Liver (tissue), 9 donors: ENCODE results near the gene UBE4A. TPM values are rescaled to one million over a fixed set of nuclear protein-coding genes. Genes with fewer than 3 reads are reported as not detected.

Experiments used
- DNase-seq: peaks from one replicate; pipeline ENCODE4 v3.0.0-alpha.2; 2017; ENCODE audit warnings: low spot score
- H3K27ac ChIP-seq, 2 donors: one replicate each; pipeline ENCODE4 v1.7.0; 2013; ENCODE audit warnings: inconsistent platforms in 2 of 2, low read length in 2 of 2, control low read depth in 1 of 2, low read depth in 1 of 2, mild to moderate bottlenecking in 1 of 2
- H3K27me3 ChIP-seq, 4 donors: one replicate each; pipeline versions ENCODE4 v1.6.1 to v1.7.0; 2013; ENCODE audit warnings: low read length in 3 of 4, inconsistent platforms in 1 of 4, mild to moderate bottlenecking in 1 of 4, moderate library complexity in 1 of 4; ENCODE audit not compliant: control insufficient read depth in 4 of 4, insufficient read depth in 4 of 4
- H3K36me3 ChIP-seq, 4 donors: one replicate each; pipeline versions ENCODE4 v1.6.1 to v1.7.0; 2013; ENCODE audit warnings: low read length in 3 of 4, mild to moderate bottlenecking in 3 of 4, low read depth in 1 of 4, moderate library complexity in 1 of 4; ENCODE audit not compliant: control insufficient read depth in 4 of 4, insufficient read depth in 3 of 4
- H3K4me1 ChIP-seq, 4 donors: one replicate each; pipeline versions ENCODE4 v1.6.1 to v1.7.0; 2013; ENCODE audit warnings: low read length in 3 of 4, mild to moderate bottlenecking in 3 of 4, moderate library complexity in 1 of 4; ENCODE audit not compliant: control insufficient read depth in 4 of 4, insufficient read depth in 4 of 4
- H3K4me3 ChIP-seq, 3 donors: one replicate each; pipeline versions ENCODE4 v1.6.1 to v1.7.0; 2013; ENCODE audit warnings: low read length in 3 of 3, control low read depth in 1 of 3, low read depth in 1 of 3, mild to moderate bottlenecking in 1 of 3
- H3K9ac ChIP-seq, 2 donors: one replicate each; pipeline ENCODE4 v1.7.0; 2013; ENCODE audit warnings: low read length in 2 of 2, mild to moderate bottlenecking in 2 of 2, moderate library complexity in 2 of 2, control low read depth in 1 of 2, low read depth in 1 of 2
- H3K9me3 ChIP-seq, 4 donors: one replicate each; pipeline versions ENCODE4 v1.6.1 to v1.7.0; 2013; ENCODE audit warnings: low read length in 3 of 4; ENCODE audit not compliant: control insufficient read depth in 4 of 4
- EGR1 ChIP-seq, 2 donors: IDR thresholded peaks; 2 replicates each; pipeline ENCODE4 v1.6.1; 2016 to 2018; ENCODE audit warnings: antibody characterized with exemption in 2 of 2, low read depth in 2 of 2
- FOXA1 ChIP-seq: IDR thresholded peaks from 2 replicates; pipeline ENCODE4 v1.6.1; 2016; ENCODE audit warnings: antibody characterized with exemption
- FOXA2 ChIP-seq: IDR thresholded peaks from 2 replicates; pipeline ENCODE4 v1.6.1; 2016; ENCODE audit warnings: antibody characterized with exemption
- GABPA ChIP-seq, 2 donors: IDR thresholded peaks in 1 of 2; conservative IDR thresholded peaks in 1 of 2; 2 replicates each; pipeline ENCODE4 v1.6.1; 2016; ENCODE audit warnings: antibody characterized with exemption in 2 of 2, mild to moderate bottlenecking in 1 of 2, moderate library complexity in 1 of 2
- HNF4A ChIP-seq, 2 donors: conservative IDR thresholded peaks; 2 replicates each; pipeline ENCODE4 v1.6.1; 2016; ENCODE audit warnings: antibody characterized with exemption in 2 of 2, mild to moderate bottlenecking in 2 of 2
- HNF4G ChIP-seq: IDR thresholded peaks from 2 replicates; pipeline ENCODE4 v1.6.1; 2016; ENCODE audit warnings: antibody characterized with exemption
- JUND ChIP-seq, 2 donors: IDR thresholded peaks; 2 replicates each; pipeline ENCODE4 v1.6.1; 2016; ENCODE audit warnings: antibody characterized with exemption in 2 of 2
- NR2F2 ChIP-seq: IDR thresholded peaks from 2 replicates; pipeline ENCODE4 v1.6.1; 2016; ENCODE audit warnings: antibody characterized with exemption
- RAD21 ChIP-seq, 2 donors: IDR thresholded peaks; 2 replicates each; pipeline ENCODE4 v1.6.1; 2016; ENCODE audit warnings: antibody characterized with exemption in 2 of 2, mild to moderate bottlenecking in 2 of 2
- REST ChIP-seq: IDR thresholded peaks from 2 replicates; pipeline ENCODE4 v1.6.1; 2016; ENCODE audit warnings: antibody characterized with exemption, mild to moderate bottlenecking
- RXRA ChIP-seq, 2 donors: IDR thresholded peaks; 2 replicates each; pipeline ENCODE4 v1.6.1; 2017 to 2018; ENCODE audit warnings: antibody characterized with exemption in 2 of 2, mild to moderate bottlenecking in 1 of 2
- SP1 ChIP-seq: IDR thresholded peaks from 2 replicates; pipeline ENCODE4 v1.6.1; 2018; ENCODE audit warnings: antibody characterized with exemption, mild to moderate bottlenecking
- TAF1 ChIP-seq: conservative IDR thresholded peaks from 2 replicates; pipeline ENCODE4 v1.6.1; 2016; ENCODE audit warnings: antibody characterized with exemption, mild to moderate bottlenecking
- YY1 ChIP-seq: IDR thresholded peaks from 2 replicates; pipeline ENCODE4 v1.6.1; 2016; ENCODE audit warnings: antibody characterized with exemption, mild to moderate bottlenecking
- WGBS: extraction: QIAGEN DNeasy Blood & Tissue Kit; methylation state at CpG from one replicate; pipeline ENCODE4 v1.1.7; 2013; 5-methylcytosine and 5-hydroxymethylcytosine counted together
- polyA plus RNA-seq, 2 donors: library from polyadenylated mRNA; stranded (reverse) in 1 of 2; unstranded in 1 of 2; fragments of 200-250 nt in 1 of 2; fragments of >200 nt in 1 of 2; fragmentation: Nextera tagmentation in 1 of 2; extraction: Ambion mirVana in 1 of 2; gene quantifications; one replicate each; pipeline versions ENCODE4 v1.2.1 to v1.2.3, GENCODE V29; 2013 to 2015
- total RNA-seq, 2 donors: library from RNA; depleted of rRNA; stranded (reverse); fragments of >200 nt; gene quantifications; one replicate each; pipeline ENCODE4 v1.2.3, GENCODE V29; 2014
- TF ChIP-seq, protein P1 (sequence below): IDR thresholded peaks from 2 replicates; pipeline ENCODE4 v1.6.1; 2016; ENCODE audit warnings: antibody characterized with exemption
- TF ChIP-seq, protein P2 (sequence below): IDR thresholded peaks from 2 replicates; pipeline ENCODE4 v1.6.1; 2016; ENCODE audit warnings: antibody characterized with exemption
- donor health status: healthy.
- donor health status: healthy.
- donor health status: healthy.
- donor health status: healthy.
- donor health status: healthy.

The UBE4A gene
- total and polyA plus RNA-seq, 4 donors: 11.7 to 41.3 (median 19.1) TPM

DNA sequence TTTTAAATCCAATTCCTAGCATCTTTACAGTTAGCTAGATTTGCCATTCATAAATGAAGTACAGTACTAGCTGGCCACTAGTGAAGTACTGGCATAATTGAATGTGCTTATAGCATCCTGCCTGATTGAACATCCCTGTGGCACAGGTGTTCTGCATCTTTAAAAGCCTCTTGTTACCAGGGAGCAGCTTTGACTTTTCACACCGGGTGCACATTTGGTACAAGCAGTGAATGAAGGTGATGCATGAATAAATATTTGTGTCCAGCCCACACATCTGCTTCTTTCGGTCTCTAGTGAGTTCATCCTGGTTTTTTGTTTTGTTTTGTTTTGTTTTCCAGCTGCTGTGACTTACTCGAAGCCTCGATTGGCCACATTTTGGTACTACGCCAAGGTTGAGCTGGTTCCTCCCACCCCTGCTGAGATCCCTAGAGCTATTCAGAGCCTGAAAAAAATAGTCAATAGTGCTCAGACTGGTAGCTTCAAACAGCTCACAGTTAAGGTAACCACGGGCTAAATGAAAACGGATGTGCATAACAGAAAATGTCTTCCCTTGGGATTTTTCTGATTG is 47.3 kb downstream of the UBE4A start (continued):
- TF ChIP-seq FOXA1 (no peak), RAD21 (IDR thresholded peaks at IDR 0.05) (no peak), JUND (IDR thresholded peaks at IDR 0.05) (no peak), TAF1 (no peak), RXRA (IDR thresholded peaks at IDR 0.05) (no peak)
- TF ChIP-seq, protein P1, sequence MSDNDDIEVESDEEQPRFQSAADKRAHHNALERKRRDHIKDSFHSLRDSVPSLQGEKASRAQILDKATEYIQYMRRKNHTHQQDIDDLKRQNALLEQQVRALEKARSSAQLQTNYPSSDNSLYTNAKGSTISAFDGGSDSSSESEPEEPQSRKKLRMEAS: no peak

DNA sequence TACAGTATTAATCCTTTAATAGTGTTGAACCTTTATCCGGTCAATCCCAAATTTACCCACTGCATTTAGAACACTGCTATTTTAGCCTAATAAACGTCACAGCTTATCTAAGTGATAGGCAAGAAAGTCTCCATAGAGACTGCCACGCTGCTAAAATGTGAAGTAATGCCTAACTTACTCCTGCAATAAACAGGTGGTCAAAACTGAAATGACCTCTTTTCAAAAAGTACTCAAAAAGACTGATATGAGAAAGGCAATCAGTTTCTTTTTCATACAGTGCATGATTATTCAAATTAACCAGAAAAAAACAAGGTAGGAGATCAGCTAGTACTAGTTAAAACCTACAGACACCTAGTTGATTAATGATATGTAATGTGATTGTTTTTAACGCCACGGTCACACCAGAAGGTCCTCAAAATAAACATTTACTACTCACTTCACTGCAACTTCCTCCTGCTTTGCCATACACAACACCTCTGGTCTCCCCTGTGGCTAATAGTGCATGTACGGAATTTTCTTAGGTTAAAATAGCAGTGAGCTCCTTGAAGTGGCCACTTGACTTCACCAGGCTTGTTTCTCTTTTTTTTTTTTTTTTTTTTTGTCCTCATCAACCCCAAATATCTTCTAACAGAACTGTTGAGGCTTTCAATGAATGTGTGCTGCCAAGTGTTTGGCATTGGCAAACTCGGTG is 50.8 kb downstream of the UBE4A start:
- DNase-seq: no peak
- Histone ChIP-seq H3K27me3 (no peaks in the 10 kb centered on the region), H3K27ac (no peak overlapping the region), H3K4me1 (no peaks in the 10 kb centered on the region), H3K4me3 (no peak overlapping the region), H3K9ac (no peak overlapping the region), H3K36me3 (peaks cover 2 to 27% (median 25%) of the 10 kb centered on the region in 4 donors), H3K9me3 (no peaks in the 10 kb centered on the region)
- no peak for TF ChIP-seq SP1
- TF ChIP-seq RAD21 (IDR thresholded peaks at IDR 0.05): no peak
- TF ChIP-seq HNF4A (conservative IDR thresholded peaks at IDR 0.05): no peak
- TF ChIP-seq FOXA2: no peak
- no peak for TF ChIP-seq FOXA1
- TF ChIP-seq HNF4G: no peak
- no peak for TF ChIP-seq TAF1
- no peak for TF ChIP-seq REST
- TF ChIP-seq YY1: no peak
- TF ChIP-seq EGR1 (IDR thresholded peaks at IDR 0.05; ENCODE audit: low read depth in 2 of 2): no peak
- no peak for TF ChIP-seq RXRA (IDR thresholded peaks at IDR 0.05)
- TF ChIP-seq, protein P2, sequence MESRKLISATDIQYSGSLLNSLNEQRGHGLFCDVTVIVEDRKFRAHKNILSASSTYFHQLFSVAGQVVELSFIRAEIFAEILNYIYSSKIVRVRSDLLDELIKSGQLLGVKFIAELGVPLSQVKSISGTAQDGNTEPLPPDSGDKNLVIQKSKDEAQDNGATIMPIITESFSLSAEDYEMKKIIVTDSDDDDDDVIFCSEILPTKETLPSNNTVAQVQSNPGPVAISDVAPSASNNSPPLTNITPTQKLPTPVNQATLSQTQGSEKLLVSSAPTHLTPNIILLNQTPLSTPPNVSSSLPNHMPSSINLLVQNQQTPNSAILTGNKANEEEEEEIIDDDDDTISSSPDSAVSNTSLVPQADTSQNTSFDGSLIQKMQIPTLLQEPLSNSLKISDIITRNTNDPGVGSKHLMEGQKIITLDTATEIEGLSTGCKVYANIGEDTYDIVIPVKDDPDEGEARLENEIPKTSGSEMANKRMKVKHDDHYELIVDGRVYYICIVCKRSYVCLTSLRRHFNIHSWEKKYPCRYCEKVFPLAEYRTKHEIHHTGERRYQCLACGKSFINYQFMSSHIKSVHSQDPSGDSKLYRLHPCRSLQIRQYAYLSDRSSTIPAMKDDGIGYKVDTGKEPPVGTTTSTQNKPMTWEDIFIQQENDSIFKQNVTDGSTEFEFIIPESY: no peak
- TF ChIP-seq GABPA (IDR thresholded peaks at IDR 0.05 in 1 of 2, conservative IDR thresholded peaks at IDR 0.05 in 1 of 2): no peak
- 86% methylated on average over 7 of the region's 7 CpGs for WGBS

GRCh38 chr11:118411530-118411929 is 52.1 kb downstream of the UBE4A start:
- Histone ChIP-seq H3K9ac (no peak overlapping the region), H3K4me3 (no peak overlapping the region), H3K4me1 (no peaks in the 10 kb centered on the region), H3K9me3 (no peaks in the 10 kb centered on the region), H3K36me3 (peaks cover 2 to 24% (median 18%) of the 10 kb centered on the region in 4 donors), H3K27ac (no peak overlapping the region), H3K27me3 (no peaks in the 10 kb centered on the region)
- DNase-seq: no peak
- 76% methylated on average over 4 of the region's 4 CpGs for WGBS
- TF ChIP-seq REST (no peak), EGR1 (IDR thresholded peaks at IDR 0.05; ENCODE audit: low read depth in 2 of 2) (no peak), SP1 (no peak), TAF1 (no peak), RXRA (IDR thresholded peaks at IDR 0.05) (no peak), YY1 (no peak), JUND (IDR thresholded peaks at IDR 0.05) (no peak), FOXA2 (no peak), NR2F2 (no peak), RAD21 (IDR thresholded peaks at IDR 0.05) (no peak), HNF4A (conservative IDR thresholded peaks at IDR 0.05) (no peak)
- TF ChIP-seq, protein P2: no peak
